Measurements from ENCODE around the gene KRT16.

KRT16 gene

GRCh38 chr17:41656249-41657023 is 43.9 kb upstream of the KRT16 start:
- no peak for TF ChIP-seq CTCF (IDR thresholded peaks at IDR 0.05; ENCODE audit: extremely low read depth, insufficient read depth, missing control alignments)
- DNase-seq (ENCODE audit: low spot score): no peak
- in situ Hi-C loops (cut with MboI; ENCODE audit: low pct_unique_long_range_greater_than_20kb, low sequenced_read_pairs, unreplicated experiment): loop anchor here (25.0 kb wide), 1 partner anchor 744 kb away; no protein-coding TSS in a partner anchor

- in situ Hi-C loops (cut with MboI; ENCODE audit: low pct_unique_long_range_greater_than_20kb, low sequenced_read_pairs, unreplicated experiment): loop anchor here (25.0 kb wide), 1 partner anchor 743 kb away; no protein-coding TSS in a partner anchor
- DNase-seq (ENCODE audit: low spot score): no peak
- no peak for TF ChIP-seq CTCF (IDR thresholded peaks at IDR 0.05; ENCODE audit: extremely low read depth, insufficient read depth, missing control alignments)
Observed at GRCh38 chr17:41655611-41656111, 43.1 kb upstream of the KRT16 start.

GRCh38 chr17:41654678-41655607 is 42.4 kb upstream of the KRT16 start:
- in situ Hi-C loops (cut with MboI; ENCODE audit: low pct_unique_long_range_greater_than_20kb, low sequenced_read_pairs, unreplicated experiment): loop anchor here (25.0 kb wide), 1 partner anchor 743 kb away; no protein-coding TSS in a partner anchor
- DNase-seq (ENCODE audit: low spot score): no peak
- TF ChIP-seq CTCF (IDR thresholded peaks at IDR 0.05; ENCODE audit: extremely low read depth, insufficient read depth, missing control alignments): no peak

GRCh38 chr17:41653892-41654677 is 41.5 kb upstream of the KRT16 start:
- in situ Hi-C loops (cut with MboI; ENCODE audit: low pct_unique_long_range_greater_than_20kb, low sequenced_read_pairs, unreplicated experiment): loop anchor here (25.0 kb wide), 1 partner anchor 742 kb away; no protein-coding TSS in a partner anchor
- no peak for DNase-seq (ENCODE audit: low spot score)
- TF ChIP-seq CTCF (IDR thresholded peaks at IDR 0.05; ENCODE audit: extremely low read depth, insufficient read depth, missing control alignments): no peak

- TF ChIP-seq CTCF (IDR thresholded peaks at IDR 0.05; ENCODE audit: extremely low read depth, insufficient read depth, missing control alignments): no peak
Observed at GRCh38 chr17:41653421-41653820, 40.9 kb upstream of the KRT16 start.

More at GRCh38 chr17:41653421-41653820, 40.9 kb upstream of the KRT16 start:
- in situ Hi-C loops (cut with MboI; ENCODE audit: low pct_unique_long_range_greater_than_20kb, low sequenced_read_pairs, unreplicated experiment): loop anchor here (25.0 kb wide), 1 partner anchor 741 kb away; no protein-coding TSS in a partner anchor
- DNase-seq (ENCODE audit: low spot score): no peak
